HEK293 (cell line): ENCODE results near the gene PIK3R5.

ENCODE experiments used
- CTCF ChIA-PET: fragments of 350-600 bp; formaldehyde crosslinking; extraction: SDS; loops from one replicate; lab custom pipeline; 2021; ENCODE audit warnings: antibody characterized with exemption; lab: Yijun Ruan, JAX
- POLR2A ChIA-PET: fragments of 300-600 bp; formaldehyde crosslinking; extraction: SDS; loops from one replicate; lab custom pipeline; 2020; ENCODE audit warnings: antibody characterized with exemption, inconsistent platforms; lab: Yijun Ruan, JAX
- H3K27ac ChIP-seq: fragments of 200-500 bp; sonication (Bioruptor generic); 2 replicates; pipeline ENCODE4 v1.5.1; 2014; ENCODE audit warnings: low read depth, low read length, control low read depth, inconsistent platforms; ENCODE audit errors: extremely low read depth
- H3K36me3 ChIP-seq, 2 experiments: fragments of 200-500 bp in 1 of 2; sonication (Bioruptor generic) in 1 of 2; 1 replicate in 1 of 2; 2 replicates in 1 of 2; pipeline ENCODE4 v1.5.1; 2014 to 2017; ENCODE audit warnings: inconsistent platforms in 2 of 2, low read length in 2 of 2; ENCODE audit not compliant: control insufficient read depth in 2 of 2, insufficient read depth in 1 of 2
- H3K4me1 ChIP-seq: fragments of 200-500 bp; sonication (Bioruptor generic); 2 replicates; pipeline ENCODE4 v1.5.1; 2014; ENCODE audit warnings: mild to moderate bottlenecking, low read length, inconsistent platforms; ENCODE audit not compliant: control insufficient read depth, insufficient read depth
- H3K4me3 ChIP-seq: 2 replicates; pipeline ENCODE4 v1.5.1; 2011; ENCODE audit warnings: low read depth, mild to moderate bottlenecking, control low read depth, low read length, moderate library complexity
- H3K9me3 ChIP-seq: fragments of 200-500 bp; sonication (Bioruptor generic); 2 replicates; pipeline ENCODE4 v1.5.1; 2014; ENCODE audit warnings: low read depth, low read length, inconsistent platforms; ENCODE audit not compliant: control insufficient read depth, insufficient read depth
- BCL11B ChIP-seq: fragments of 450-650 bp; formaldehyde crosslinking; IDR thresholded peaks from 2 replicates; pipeline ENCODE4 v1.5.1; 2016; ENCODE audit warnings: low read depth, missing biosample characterization, missing genetic modification characterization
- GLI2 ChIP-seq: fragments of 450-650 bp; formaldehyde crosslinking; IDR thresholded peaks from 2 replicates; pipeline ENCODE4; 2017; ENCODE audit warnings: missing biosample characterization, missing genetic modification characterization, low read depth, borderline replicate concordance
- HOXD13 ChIP-seq: sonication (generic); formaldehyde crosslinking; IDR thresholded peaks from 2 replicates; pipeline ENCODE4 v1.8.0; 2022; ENCODE audit warnings: missing genetic modification reagents, borderline replicate concordance
- OVOL3 ChIP-seq: fragments of 450-650 bp; formaldehyde crosslinking; IDR thresholded peaks from 2 replicates; pipeline ENCODE4 v1.5.1; 2016; ENCODE audit warnings: missing biosample characterization, missing genetic modification characterization
- SP3 ChIP-seq: fragments of 450-650 bp; formaldehyde crosslinking; IDR thresholded peaks from 2 replicates; pipeline ENCODE4 v1.5.1; 2016; ENCODE audit warnings: missing biosample characterization, missing genetic modification characterization
- TCF7L2 ChIP-seq: IDR thresholded peaks from 2 replicates; pipeline ENCODE4 v1.6.1; 2011; ENCODE audit warnings: low read depth, mild to moderate bottlenecking, inconsistent platforms, low read length, moderate library complexity, borderline replicate concordance
- YY2 ChIP-seq: fragments of 450-650 bp; formaldehyde crosslinking; IDR thresholded peaks from 2 replicates; pipeline ENCODE4 v1.5.1; 2016; ENCODE audit warnings: missing biosample characterization, missing genetic modification characterization
- ZBTB1 ChIP-seq: fragments of 450-650 bp; formaldehyde crosslinking; IDR thresholded peaks from 2 replicates; pipeline ENCODE4 v1.5.1; 2016; ENCODE audit warnings: missing biosample characterization, missing genetic modification characterization
- ZBTB20 ChIP-seq: fragments of 450-650 bp; formaldehyde crosslinking; IDR thresholded peaks from 2 replicates; pipeline ENCODE4 v1.5.1; 2016; ENCODE audit warnings: missing biosample characterization, missing genetic modification characterization
- ZBTB7A ChIP-seq: fragments of 450-650 bp; formaldehyde crosslinking; IDR thresholded peaks from 2 replicates; pipeline ENCODE4 v1.5.1; 2016; ENCODE audit warnings: low read depth, missing biosample characterization, missing genetic modification characterization
- ZIC2 ChIP-seq: fragments of 450-650 bp; formaldehyde crosslinking; IDR thresholded peaks from 2 replicates; pipeline ENCODE4 v1.5.1; 2016; ENCODE audit warnings: missing biosample characterization, missing genetic modification characterization
- ZNF10 ChIP-seq: fragments of 450-650 bp; formaldehyde crosslinking; IDR thresholded peaks from 2 replicates; pipeline ENCODE4 v1.5.1; 2017; ENCODE audit warnings: missing biosample characterization, missing genetic modification characterization
- ZNF175 ChIP-seq: fragments of 450-650 bp; formaldehyde crosslinking; IDR thresholded peaks from 2 replicates; pipeline ENCODE4 v1.5.1; 2016; ENCODE audit warnings: missing biosample characterization, missing genetic modification characterization
- ZNF248 ChIP-seq: fragments of 450-650 bp; formaldehyde crosslinking; IDR thresholded peaks from 2 replicates; pipeline ENCODE4 v1.5.1; 2017; ENCODE audit warnings: missing biosample characterization, missing genetic modification characterization
- ZNF274 ChIP-seq, 2 experiments: fragments of 200-500 bp in 1 of 2; fragments of 450-650 bp in 1 of 2; sonication (Bioruptor generic) in 1 of 2; formaldehyde crosslinking in 1 of 2; IDR thresholded peaks; 2 replicates each; pipeline versions ENCODE4 v1.5.1 to v1.6.1; 2014 to 2016; ENCODE audit warnings: borderline replicate concordance in 1 of 2, inconsistent platforms in 1 of 2, low read length in 1 of 2, missing biosample characterization in 1 of 2, missing genetic modification characterization in 1 of 2
- ZNF350 ChIP-seq: fragments of 450-650 bp; formaldehyde crosslinking; IDR thresholded peaks from 2 replicates; pipeline ENCODE4 v1.5.0; 2017; ENCODE audit warnings: missing biosample characterization, mild to moderate bottlenecking, missing genetic modification characterization
- ZNF362 ChIP-seq: fragments of 450-650 bp; formaldehyde crosslinking; IDR thresholded peaks from 2 replicates; pipeline ENCODE4 v1.5.1; 2016; ENCODE audit warnings: missing biosample characterization, missing genetic modification characterization
- ZNF48 ChIP-seq: fragments of 450-650 bp; formaldehyde crosslinking; IDR thresholded peaks from 2 replicates; pipeline ENCODE4 v1.5.1; 2016; ENCODE audit warnings: missing biosample characterization, missing genetic modification characterization
- ZNF510 ChIP-seq: fragments of 450-650 bp; formaldehyde crosslinking; IDR thresholded peaks from 2 replicates; pipeline ENCODE4 v1.5.1; 2018; ENCODE audit warnings: mild to moderate bottlenecking, missing genetic modification characterization, missing biosample characterization; ENCODE audit not compliant: insufficient replicate concordance
- ZNF585B ChIP-seq: fragments of 450-650 bp; formaldehyde crosslinking; IDR thresholded peaks from 2 replicates; pipeline ENCODE4 v1.5.1; 2016; ENCODE audit warnings: missing biosample characterization, missing genetic modification characterization
- ZNF629 ChIP-seq: fragments of 450-650 bp; formaldehyde crosslinking; IDR thresholded peaks from 2 replicates; pipeline ENCODE4 v1.5.1; 2017; ENCODE audit warnings: missing biosample characterization, missing genetic modification characterization
- ZNF654 ChIP-seq: fragments of 450-650 bp; formaldehyde crosslinking; IDR thresholded peaks from 2 replicates; pipeline ENCODE4 v1.5.1; 2016; ENCODE audit warnings: low read depth, missing biosample characterization, missing genetic modification characterization
- ZNF777 ChIP-seq: fragments of 450-650 bp; formaldehyde crosslinking; IDR thresholded peaks from 2 replicates; pipeline ENCODE4 v1.5.1; 2017; ENCODE audit warnings: missing biosample characterization, missing genetic modification characterization, borderline replicate concordance
- ZNF785 ChIP-seq: fragments of 450-650 bp; formaldehyde crosslinking; IDR thresholded peaks from 2 replicates; pipeline ENCODE4 v1.5.1; 2016; ENCODE audit warnings: missing biosample characterization, missing genetic modification characterization
- ZSCAN16 ChIP-seq: fragments of 450-650 bp; formaldehyde crosslinking; IDR thresholded peaks from 2 replicates; pipeline ENCODE4 v1.5.1; 2016; ENCODE audit warnings: missing biosample characterization, missing genetic modification characterization
- TF ChIP-seq, protein P1 (sequence below): fragments of 450-650 bp; formaldehyde crosslinking; IDR thresholded peaks from 2 replicates; pipeline ENCODE4 v1.5.1; 2016; ENCODE audit warnings: missing biosample characterization, missing genetic modification characterization
- TF ChIP-seq, protein P2 (sequence below): fragments of 450-650 bp; formaldehyde crosslinking; IDR thresholded peaks from 2 replicates; pipeline ENCODE4 v1.5.1; 2016; ENCODE audit warnings: missing biosample characterization, missing genetic modification characterization

Gene PIK3R5

GRCh38 chr17:8921147-8921546, 44.4 kb downstream of the PIK3R5 start:
- H3K4me1 ChIP-seq: no peaks in the 10 kb centered on the region
- ChIA-PET CTCF (interaction anchor here (0.6 kb wide), 3 partner anchors 33 to 548 kb away, joined by 3 to 5 read pairs (median 3); no protein-coding TSS in a partner anchor), POLR2A (no interaction called here)
- H3K36me3 ChIP-seq: no peaks in the 10 kb centered on the region
- no peak overlapping the region for H3K27ac ChIP-seq
- TF ChIP-seq ZNF585B (tag by site-specific recombination): no peak
- TF ChIP-seq ZNF654 (tag by site-specific recombination): no peak
- TF ChIP-seq YY2: no peak
- TF ChIP-seq ZBTB7A (tag by site-specific recombination): no peak
- no peak for TF ChIP-seq GLI2 (tag by site-specific recombination)
- TF ChIP-seq BCL11B (tag by site-specific recombination): no peak
- no peak for TF ChIP-seq ZNF48 (tag by site-specific recombination)
- no peak for TF ChIP-seq HOXD13 (CRISPR knock-in tag)
- TF ChIP-seq ZBTB20 (tag by site-specific recombination): no peak
- TF ChIP-seq ZNF777 (tag by site-specific recombination): no peak
- TF ChIP-seq OVOL3 (tag by site-specific recombination): no peak
- TF ChIP-seq ZBTB1 (tag by site-specific recombination): no peak
- TF ChIP-seq SP3 (tag by site-specific recombination): no peak
- TF ChIP-seq ZNF785 (tag by site-specific recombination): no peak
- no peak for TF ChIP-seq ZNF362 (tag by site-specific recombination)
- no peak for TF ChIP-seq ZNF248 (tag by site-specific recombination)
- no peak for TF ChIP-seq ZNF629 (tag by site-specific recombination)
- TF ChIP-seq ZNF350 (tag by site-specific recombination): no peak
- no peaks in the 10 kb centered on the region for H3K9me3 ChIP-seq
- H3K4me3 ChIP-seq: no peak overlapping the region

GRCh38 chr17:8918807-8919465, 46.6 kb downstream of the PIK3R5 start:
- H3K27ac ChIP-seq: no peak overlapping the region

GRCh38 chr17:8916466-8916865, 49.0 kb downstream of the PIK3R5 start:
- ChIA-PET POLR2A (no interaction called here), CTCF (interaction anchor here (0.6 to 1.6 kb wide), 2 partner anchors 15 to 1013 kb away, joined by 3 to 5 read pairs; no protein-coding TSS in a partner anchor)
- Histone ChIP-seq H3K4me1 (no peaks in the 10 kb centered on the region), H3K36me3 (no peaks in the 10 kb centered on the region), H3K27ac (no peak overlapping the region), H3K9me3 (no peaks in the 10 kb centered on the region), H3K4me3 (no peak overlapping the region)
- TF ChIP-seq ZSCAN16 (tag by site-specific recombination): no peak
- TF ChIP-seq, protein P1, sequence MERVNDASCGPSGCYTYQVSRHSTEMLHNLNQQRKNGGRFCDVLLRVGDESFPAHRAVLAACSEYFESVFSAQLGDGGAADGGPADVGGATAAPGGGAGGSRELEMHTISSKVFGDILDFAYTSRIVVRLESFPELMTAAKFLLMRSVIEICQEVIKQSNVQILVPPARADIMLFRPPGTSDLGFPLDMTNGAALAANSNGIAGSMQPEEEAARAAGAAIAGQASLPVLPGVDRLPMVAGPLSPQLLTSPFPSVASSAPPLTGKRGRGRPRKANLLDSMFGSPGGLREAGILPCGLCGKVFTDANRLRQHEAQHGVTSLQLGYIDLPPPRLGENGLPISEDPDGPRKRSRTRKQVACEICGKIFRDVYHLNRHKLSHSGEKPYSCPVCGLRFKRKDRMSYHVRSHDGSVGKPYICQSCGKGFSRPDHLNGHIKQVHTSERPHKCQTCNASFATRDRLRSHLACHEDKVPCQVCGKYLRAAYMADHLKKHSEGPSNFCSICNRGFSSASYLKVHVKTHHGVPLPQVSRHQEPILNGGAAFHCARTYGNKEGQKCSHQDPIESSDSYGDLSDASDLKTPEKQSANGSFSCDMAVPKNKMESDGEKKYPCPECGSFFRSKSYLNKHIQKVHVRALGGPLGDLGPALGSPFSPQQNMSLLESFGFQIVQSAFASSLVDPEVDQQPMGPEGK (tag by site-specific recombination): no peak
- no peak for TF ChIP-seq ZIC2
- no peak for TF ChIP-seq ZNF175
- TF ChIP-seq, protein P2, sequence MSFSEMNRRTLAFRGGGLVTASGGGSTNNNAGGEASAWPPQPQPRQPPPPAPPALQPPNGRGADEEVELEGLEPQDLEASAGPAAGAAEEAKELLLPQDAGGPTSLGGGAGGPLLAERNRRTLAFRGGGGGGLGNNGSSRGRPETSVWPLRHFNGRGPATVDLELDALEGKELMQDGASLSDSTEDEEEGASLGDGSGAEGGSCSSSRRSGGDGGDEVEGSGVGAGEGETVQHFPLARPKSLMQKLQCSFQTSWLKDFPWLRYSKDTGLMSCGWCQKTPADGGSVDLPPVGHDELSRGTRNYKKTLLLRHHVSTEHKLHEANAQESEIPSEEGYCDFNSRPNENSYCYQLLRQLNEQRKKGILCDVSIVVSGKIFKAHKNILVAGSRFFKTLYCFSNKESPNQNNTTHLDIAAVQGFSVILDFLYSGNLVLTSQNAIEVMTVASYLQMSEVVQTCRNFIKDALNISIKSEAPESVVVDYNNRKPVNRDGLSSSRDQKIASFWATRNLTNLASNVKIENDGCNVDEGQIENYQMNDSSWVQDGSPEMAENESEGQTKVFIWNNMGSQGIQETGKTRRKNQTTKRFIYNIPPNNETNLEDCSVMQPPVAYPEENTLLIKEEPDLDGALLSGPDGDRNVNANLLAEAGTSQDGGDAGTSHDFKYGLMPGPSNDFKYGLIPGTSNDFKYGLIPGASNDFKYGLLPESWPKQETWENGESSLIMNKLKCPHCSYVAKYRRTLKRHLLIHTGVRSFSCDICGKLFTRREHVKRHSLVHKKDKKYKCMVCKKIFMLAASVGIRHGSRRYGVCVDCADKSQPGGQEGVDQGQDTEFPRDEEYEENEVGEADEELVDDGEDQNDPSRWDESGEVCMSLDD: no peak
- no peak for TF ChIP-seq TCF7L2
- no peak for TF ChIP-seq ZNF510
- no peak for TF ChIP-seq ZNF274 (IDR thresholded peaks at IDR 0.05; ENCODE audit: low read length)
- no peak for TF ChIP-seq ZNF274 (tag by site-specific recombination; IDR thresholded peaks at IDR 0.05; ENCODE audit: borderline replicate concordance)

More at GRCh38 chr17:8918807-8919465, 46.6 kb downstream of the PIK3R5 start:
- no peak overlapping the region for H3K4me3 ChIP-seq
- no peaks in the 10 kb centered on the region for H3K9me3 ChIP-seq
- no peaks in the 10 kb centered on the region for H3K4me1 ChIP-seq
- H3K36me3 ChIP-seq: no peaks in the 10 kb centered on the region
- ChIA-PET CTCF (interaction anchor here (2.6 kb wide), 1 partner anchor 24 kb away, joined by 9 read pairs; no protein-coding TSS in a partner anchor), POLR2A (no interaction called here)
- no peak for TF ChIP-seq ZNF10 (tag by site-specific recombination)
